Measurements from ENCODE around the gene RELT. TPM values are rescaled to one million over a fixed set of nuclear protein-coding genes. Genes with fewer than 3 reads are reported as not detected.

Gene RELT
- total and polyA plus RNA-seq, 2 donors (not counting 1 experiment from before 2014, with no cell fraction given): 0.33 to 0.70 TPM

DNA sequence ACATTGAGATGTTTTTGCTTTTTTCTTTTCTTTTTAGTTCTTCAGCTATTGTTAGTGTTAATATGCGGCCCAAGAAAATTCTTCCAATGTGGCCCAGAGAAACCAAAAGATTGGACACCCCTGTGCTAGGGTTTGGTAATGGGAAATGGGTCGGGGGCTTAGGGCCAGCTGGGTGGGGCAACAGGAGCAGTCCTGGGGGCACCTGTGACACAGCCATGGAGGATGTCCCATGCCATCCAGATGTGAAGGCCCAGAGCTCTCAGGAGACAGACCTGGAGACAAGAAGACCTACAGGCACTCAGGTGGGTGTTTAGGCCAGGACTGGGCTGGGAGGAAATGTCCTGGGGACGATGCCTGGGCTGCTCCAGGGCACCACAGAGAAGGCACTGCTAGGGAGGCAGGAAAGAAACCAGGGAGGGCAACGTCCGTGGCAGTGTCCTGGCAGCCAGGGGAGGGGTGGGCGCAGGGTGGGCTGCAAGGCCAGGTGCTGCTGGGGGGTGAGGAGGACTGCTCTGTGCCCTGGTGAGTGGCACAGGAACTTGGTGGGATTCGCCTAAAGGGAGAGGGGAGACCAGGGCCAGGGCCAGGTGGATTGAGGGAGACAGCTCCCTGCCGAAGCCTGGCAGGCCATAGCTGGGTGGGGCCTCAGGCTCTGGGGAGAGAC is 21.4 kb downstream of the RELT start:
- Histone ChIP-seq H3K79me2 (ENCODE audit: control insufficient read depth, insufficient read depth, low read length) (no peaks in the 10 kb centered on the region), H3K9me3 (ENCODE audit: control insufficient read depth, insufficient read depth, low read depth, low read length) (no peaks in the 10 kb centered on the region), H2AFZ (ENCODE audit: low read length) (no peak overlapping the region), H3K36me3 (ENCODE audit: control insufficient read depth, insufficient read depth, low read length) (peaks cover 6% of the 10 kb centered on the region), H3K4me3 (replicated peaks in 1 of 4; ENCODE audit: control extremely low read depth in 1 of 4, insufficient read depth in 1 of 4, low read depth in 3 of 4, low read length in 4 of 4) (no peak overlapping the region), H4K20me1 (ENCODE audit: control insufficient read depth, extremely low read depth, insufficient read depth, low read length) (no peaks in the 10 kb centered on the region), H3K4me2 (ENCODE audit: extremely low read depth, insufficient read depth, low read length) (no peak overlapping the region), H3K27ac (ENCODE audit: insufficient read depth, low read length) (no peak overlapping the region), H3K9ac (ENCODE audit: insufficient read depth, low read length) (no peak overlapping the region), H3K27me3 (ENCODE audit: control insufficient read depth, insufficient read depth, low read length) (no peaks in the 10 kb centered on the region), H3K4me1 (ENCODE audit: control insufficient read depth, extremely low read depth, insufficient read depth, low read length) (no peaks in the 10 kb centered on the region)
- DNase-seq (ENCODE audit: low read depth in 2 of 2): no peak
- TF ChIP-seq, protein P1, sequence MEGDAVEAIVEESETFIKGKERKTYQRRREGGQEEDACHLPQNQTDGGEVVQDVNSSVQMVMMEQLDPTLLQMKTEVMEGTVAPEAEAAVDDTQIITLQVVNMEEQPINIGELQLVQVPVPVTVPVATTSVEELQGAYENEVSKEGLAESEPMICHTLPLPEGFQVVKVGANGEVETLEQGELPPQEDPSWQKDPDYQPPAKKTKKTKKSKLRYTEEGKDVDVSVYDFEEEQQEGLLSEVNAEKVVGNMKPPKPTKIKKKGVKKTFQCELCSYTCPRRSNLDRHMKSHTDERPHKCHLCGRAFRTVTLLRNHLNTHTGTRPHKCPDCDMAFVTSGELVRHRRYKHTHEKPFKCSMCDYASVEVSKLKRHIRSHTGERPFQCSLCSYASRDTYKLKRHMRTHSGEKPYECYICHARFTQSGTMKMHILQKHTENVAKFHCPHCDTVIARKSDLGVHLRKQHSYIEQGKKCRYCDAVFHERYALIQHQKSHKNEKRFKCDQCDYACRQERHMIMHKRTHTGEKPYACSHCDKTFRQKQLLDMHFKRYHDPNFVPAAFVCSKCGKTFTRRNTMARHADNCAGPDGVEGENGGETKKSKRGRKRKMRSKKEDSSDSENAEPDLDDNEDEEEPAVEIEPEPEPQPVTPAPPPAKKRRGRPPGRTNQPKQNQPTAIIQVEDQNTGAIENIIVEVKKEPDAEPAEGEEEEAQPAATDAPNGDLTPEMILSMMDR (conservative IDR thresholded peaks at IDR 0.05 in 1 of 2, IDR thresholded peaks at IDR 0.05 in 1 of 2; ENCODE audit: low read depth in 1 of 2, low read length in 2 of 2): no peak
- TF ChIP-seq EZH2 (IDR thresholded peaks at IDR 0.05; ENCODE audit: low read length, missing control alignments): no peak

DNA sequence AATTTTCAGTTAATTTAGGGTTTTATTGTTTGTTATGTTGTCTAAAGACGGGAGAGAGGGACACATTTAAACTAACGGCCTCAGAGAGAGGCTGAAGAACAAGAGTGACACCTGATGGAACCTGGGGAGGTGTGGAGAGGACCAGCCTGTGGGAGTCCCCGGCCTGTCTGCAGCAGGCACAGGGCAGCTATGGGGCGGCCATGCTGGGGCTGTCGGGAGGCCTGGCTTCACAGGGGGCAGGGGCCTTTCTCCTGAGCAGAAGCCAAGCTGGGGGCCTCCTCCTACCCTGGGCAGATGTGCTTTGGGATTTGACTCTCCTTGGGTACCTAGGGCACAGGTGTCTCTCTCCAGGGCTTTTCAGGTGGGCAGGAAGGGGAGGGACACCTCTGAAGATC is 21.9 kb downstream of the RELT start:
- TF ChIP-seq EZH2 (IDR thresholded peaks at IDR 0.05; ENCODE audit: low read length, missing control alignments): no peak
- TF ChIP-seq, protein P1 (conservative IDR thresholded peaks at IDR 0.05 in 1 of 2, IDR thresholded peaks at IDR 0.05 in 1 of 2; ENCODE audit: low read depth in 1 of 2, low read length in 2 of 2): no peak
- Histone ChIP-seq H3K79me2 (ENCODE audit: control insufficient read depth, insufficient read depth, low read length) (no peaks in the 10 kb centered on the region), H3K27me3 (ENCODE audit: control insufficient read depth, insufficient read depth, low read length) (no peaks in the 10 kb centered on the region)

DNA sequence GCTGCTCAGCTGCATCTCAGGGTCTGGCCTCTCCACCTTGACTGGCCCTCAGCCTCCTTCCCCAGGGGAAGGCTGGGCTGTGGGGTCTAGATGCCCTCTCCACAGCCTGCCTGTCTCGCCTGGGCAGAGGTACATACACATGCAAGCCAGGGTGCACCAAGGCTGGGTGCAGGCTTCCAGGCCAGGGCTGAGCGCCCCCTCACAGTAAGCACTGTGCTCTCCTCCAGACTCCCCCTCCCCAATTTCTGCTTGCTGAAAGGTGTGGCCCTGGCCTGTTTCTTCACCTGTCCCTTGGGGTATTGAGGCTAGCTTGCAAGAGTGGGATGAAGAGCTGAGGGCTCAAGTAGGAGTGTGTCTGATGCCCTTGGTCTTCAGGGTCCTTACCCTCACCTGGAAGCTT is 22.5 kb downstream of the RELT start:
- H3K9ac ChIP-seq (ENCODE audit: insufficient read depth, low read length): no peak overlapping the region
- H3K4me2 ChIP-seq (ENCODE audit: extremely low read depth, insufficient read depth, low read length): no peak overlapping the region
- H3K27me3 ChIP-seq (ENCODE audit: control insufficient read depth, insufficient read depth, low read length): no peaks in the 10 kb centered on the region
- no peak for DNase-seq (ENCODE audit: low read depth in 2 of 2)
- peaks cover 6% of the 10 kb centered on the region for H3K36me3 ChIP-seq (ENCODE audit: control insufficient read depth, insufficient read depth, low read length)
- no peak for TF ChIP-seq EZH2 (IDR thresholded peaks at IDR 0.05; ENCODE audit: low read length, missing control alignments)
- TF ChIP-seq, protein P1 (conservative IDR thresholded peaks at IDR 0.05 in 1 of 2, IDR thresholded peaks at IDR 0.05 in 1 of 2; ENCODE audit: low read depth in 1 of 2, low read length in 2 of 2): no peak
- H3K79me2 ChIP-seq (ENCODE audit: control insufficient read depth, insufficient read depth, low read length): no peaks in the 10 kb centered on the region
- no peak overlapping the region for H2AFZ ChIP-seq (ENCODE audit: low read length)
- H3K9me3 ChIP-seq (ENCODE audit: control insufficient read depth, insufficient read depth, low read depth, low read length): no peaks in the 10 kb centered on the region
- no peak overlapping the region for H3K27ac ChIP-seq (ENCODE audit: insufficient read depth, low read length)
- H4K20me1 ChIP-seq (ENCODE audit: control insufficient read depth, extremely low read depth, insufficient read depth, low read length): no peaks in the 10 kb centered on the region
- H3K4me1 ChIP-seq (ENCODE audit: control insufficient read depth, extremely low read depth, insufficient read depth, low read length): no peaks in the 10 kb centered on the region
- H3K4me3 ChIP-seq (replicated peaks in 1 of 4; ENCODE audit: control extremely low read depth in 1 of 4, insufficient read depth in 1 of 4, low read depth in 3 of 4, low read length in 4 of 4): no peak overlapping the region

More for the DNA sequence above, 21.9 kb downstream of the RELT start:
- H4K20me1 ChIP-seq (ENCODE audit: control insufficient read depth, extremely low read depth, insufficient read depth, low read length): no peaks in the 10 kb centered on the region
- H3K4me3 ChIP-seq (replicated peaks in 1 of 4; ENCODE audit: control extremely low read depth in 1 of 4, insufficient read depth in 1 of 4, low read depth in 3 of 4, low read length in 4 of 4): no peak overlapping the region
- peaks cover 6% of the 10 kb centered on the region for H3K36me3 ChIP-seq (ENCODE audit: control insufficient read depth, insufficient read depth, low read length)
- H2AFZ ChIP-seq (ENCODE audit: low read length): no peak overlapping the region
- H3K4me1 ChIP-seq (ENCODE audit: control insufficient read depth, extremely low read depth, insufficient read depth, low read length): no peaks in the 10 kb centered on the region
- DNase-seq (ENCODE audit: low read depth in 2 of 2): no peak
- no peaks in the 10 kb centered on the region for H3K9me3 ChIP-seq (ENCODE audit: control insufficient read depth, insufficient read depth, low read depth, low read length)
- H3K9ac ChIP-seq (ENCODE audit: insufficient read depth, low read length): no peak overlapping the region
- H3K27ac ChIP-seq (ENCODE audit: insufficient read depth, low read length): no peak overlapping the region
- H3K4me2 ChIP-seq (ENCODE audit: extremely low read depth, insufficient read depth, low read length): no peak overlapping the region
